Heart left ventricle (tissue), 13 donors: ENCODE measurements around the gene ELP6.

Source experiments
- CTCF ChIP-seq, 12 donors: fragments of 200-600 bp; sonication (generic) in 4 of 12; IDR thresholded peaks; one replicate each; pipeline versions ENCODE4 v1.5.0 to v1.8.0; 2018 to 2022; ENCODE audit warnings: antibody characterized with exemption in 12 of 12, mild to moderate bottlenecking in 5 of 12
- POLR2A ChIP-seq, 2 donors: fragments of 450-650 bp; IDR thresholded peaks; one replicate each; pipeline ENCODE4 v1.6.1; 2017; ENCODE audit warnings: antibody characterized with exemption in 2 of 2, mild to moderate bottlenecking in 2 of 2, moderate library complexity in 2 of 2
- donor health status: ischemic (EF 13 %, LVEDD 7.1; RV severe dilation, severe dysfunction).
- donor health status: DM: no; HTN: yes; CAD: no.
- donor health status: DM: no; HTN: no; CAD: no.
- donor health status: ischemic (EF 25% LVEDD 6.9; RV normal size, moderate dysfunction).
- donor health status: ischemic (EF 25% LVEDD 5.7; RV mildly dilated, moderate dysfunction).
- donor health status: ischemic (EF 35%, LVEDD 5.7; RV mildly dilated, moderate dysfunction).
- donor health status: nonischemic (EF 11% LVEDD 7.7; RV severe dilation, severe dysfunction).
- donor health status: DM: yes; HTN: yes; CAD: no.
- donor health status: PGD.
- donor health status: ischemic (EF 29% LVEDD 5.4; RV normal size, mild dysfunction).
- donor health status: nonischemic (EF 23%, LVEDD 6.1; RV moderate dilation, normal function).

DNA sequence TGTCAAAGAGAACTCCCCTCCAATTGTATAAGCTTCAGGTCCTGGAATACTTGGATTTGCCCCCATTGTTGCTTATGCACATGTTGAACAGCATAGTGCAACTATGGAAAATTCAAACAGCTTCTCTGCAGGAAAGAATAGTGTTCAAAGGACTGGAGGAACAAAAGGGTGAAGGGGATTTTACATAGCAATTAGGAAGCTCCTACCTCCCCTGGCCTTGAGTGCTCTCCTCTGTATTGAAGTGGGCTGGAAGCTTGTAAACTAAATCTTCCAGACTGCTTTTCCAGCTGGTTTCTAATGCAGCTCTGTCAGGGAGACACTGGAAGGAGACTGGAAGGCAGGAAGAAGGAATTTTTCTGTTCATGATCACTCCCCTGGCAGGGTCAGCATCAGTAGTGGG, 7.2 kb upstream of the ELP6 start:
- TF ChIP-seq CTCF (IDR thresholded peaks at IDR 0.05) (no peak), POLR2A (IDR thresholded peaks at IDR 0.05) (no peak)
